HG03095 (cell line): ENCODE results near the gene HS2ST1.
"Not testable (repeated sequence)": the region's sequence is repeated elsewhere in the genome, so short reads cannot be mapped to it uniquely, and the experiment has no call there.

ENCODE experiments used
- ATAC-seq: cut with Tn5 transposase; IDR thresholded peaks from one replicate; pipeline ENCODE4 v1.9.1; 2021; ENCODE audit warnings: moderate library complexity; ENCODE audit not compliant: unreplicated experiment

Gene HS2ST1

DNA sequence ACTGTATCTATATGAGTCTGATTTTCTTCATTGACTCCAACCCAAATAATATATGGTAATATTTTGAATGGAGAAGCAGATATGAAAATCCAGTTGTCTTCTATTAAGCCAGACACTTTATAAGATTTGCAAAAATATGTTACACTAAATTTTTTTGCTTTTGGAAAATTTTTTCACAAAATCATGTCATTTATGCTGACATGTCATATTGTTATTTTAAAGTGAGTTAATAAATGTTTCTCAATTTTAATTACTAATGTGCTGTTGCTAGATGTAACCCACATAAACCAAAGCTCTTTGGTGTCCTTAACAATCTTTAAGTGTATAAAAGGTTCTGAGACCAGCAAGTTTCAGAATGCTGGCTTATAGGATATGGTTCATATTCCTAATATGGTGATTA is 142.5 kb downstream of the HS2ST1 start:
- no peak for ATAC-seq

DNA sequence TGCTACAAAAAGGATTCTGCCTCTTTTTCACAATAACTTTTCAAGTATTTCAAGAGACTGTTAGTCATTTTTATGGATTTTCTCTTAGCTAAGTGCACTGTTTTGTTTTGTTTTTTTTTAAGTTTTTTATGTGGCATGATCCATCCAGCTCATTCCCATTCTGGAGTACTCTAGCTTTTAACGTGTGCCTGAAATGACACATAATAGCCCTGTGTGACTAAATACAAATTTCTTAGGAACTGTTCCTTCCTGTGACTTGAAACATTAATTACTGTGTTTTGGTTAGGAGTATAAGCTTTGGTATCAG is 143.9 kb downstream of the HS2ST1 start:
- no peak for ATAC-seq

DNA sequence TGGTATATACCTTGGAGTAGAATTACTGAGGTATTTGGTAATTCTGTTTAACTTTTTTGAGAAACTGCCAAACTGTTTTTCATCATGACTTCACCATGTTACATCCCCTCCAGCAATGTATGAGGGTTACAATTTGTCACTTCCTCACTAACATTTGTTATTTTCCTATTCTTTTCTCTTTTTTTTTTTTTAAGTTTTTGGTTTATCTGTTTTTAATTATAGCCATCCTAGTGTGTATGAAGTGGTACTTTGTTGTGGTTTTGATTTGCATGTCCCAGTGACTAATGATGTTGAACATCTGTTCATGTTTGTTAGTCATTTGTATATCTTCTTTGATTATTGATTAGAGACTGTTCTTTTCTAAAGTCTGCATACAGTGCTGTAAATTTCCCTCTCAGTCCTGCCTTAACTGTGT is 147.3 kb downstream of the HS2ST1 start:
- peak; percentile 34 for ATAC-seq

DNA sequence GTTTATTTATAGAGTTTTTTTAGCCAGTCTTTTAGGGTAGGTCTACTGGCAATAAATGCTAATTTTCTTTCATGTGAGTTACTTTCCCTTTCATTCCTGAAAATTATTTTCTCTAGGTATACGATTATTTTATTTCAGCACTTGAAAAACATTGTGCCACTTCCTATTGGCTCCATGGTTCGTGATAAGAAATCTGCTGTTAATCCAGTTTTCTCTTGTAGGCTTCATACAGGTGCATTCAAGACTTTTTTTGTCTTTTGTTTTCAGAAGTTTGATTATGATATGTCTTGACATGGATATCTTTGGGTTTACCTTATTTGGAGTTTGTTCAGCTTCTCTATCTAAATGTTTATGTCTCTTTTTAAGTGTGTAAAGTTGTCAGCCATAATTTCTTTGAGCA is 148.3 kb downstream of the HS2ST1 start:
- no peak for ATAC-seq

DNA sequence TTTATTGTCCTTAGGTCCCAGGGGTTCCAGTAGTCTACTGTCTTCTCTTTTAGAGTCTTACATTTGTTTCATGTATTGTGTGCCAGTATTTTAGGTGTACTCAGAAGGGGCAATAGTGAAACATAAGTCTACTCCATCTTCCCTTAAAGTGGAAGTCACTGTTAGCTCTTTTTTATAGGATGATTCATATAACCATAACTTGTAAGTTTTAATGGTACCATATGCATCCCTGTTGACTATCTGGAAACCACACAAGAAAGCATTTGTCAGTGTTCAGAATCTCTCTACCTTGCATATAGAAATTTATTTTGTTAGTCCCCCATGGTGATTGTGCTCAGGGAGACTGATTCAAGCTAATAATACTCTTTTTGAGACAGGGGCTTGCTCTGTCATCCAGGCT is 149.9 kb downstream of the HS2ST1 start:
- ATAC-seq: no peak

DNA sequence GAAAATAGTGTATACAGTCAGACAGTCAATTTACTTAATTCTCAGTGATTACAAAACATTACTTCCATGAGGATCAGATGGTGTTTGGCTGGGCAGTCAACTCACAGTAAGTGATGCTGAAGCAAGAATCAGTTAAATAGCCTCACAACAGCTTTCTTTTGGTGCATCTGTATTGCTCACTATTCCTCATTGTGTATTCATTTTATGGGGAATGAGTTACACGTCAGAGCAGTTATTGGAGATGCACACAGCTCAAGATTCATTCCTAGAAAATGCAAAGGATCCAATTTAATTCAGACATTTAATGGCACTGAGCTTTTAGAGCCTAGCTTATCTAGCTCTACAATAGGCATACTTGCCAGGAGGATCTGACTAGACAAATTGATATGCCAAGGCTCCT is 150.6 kb downstream of the HS2ST1 start:
- ATAC-seq: no peak

DNA sequence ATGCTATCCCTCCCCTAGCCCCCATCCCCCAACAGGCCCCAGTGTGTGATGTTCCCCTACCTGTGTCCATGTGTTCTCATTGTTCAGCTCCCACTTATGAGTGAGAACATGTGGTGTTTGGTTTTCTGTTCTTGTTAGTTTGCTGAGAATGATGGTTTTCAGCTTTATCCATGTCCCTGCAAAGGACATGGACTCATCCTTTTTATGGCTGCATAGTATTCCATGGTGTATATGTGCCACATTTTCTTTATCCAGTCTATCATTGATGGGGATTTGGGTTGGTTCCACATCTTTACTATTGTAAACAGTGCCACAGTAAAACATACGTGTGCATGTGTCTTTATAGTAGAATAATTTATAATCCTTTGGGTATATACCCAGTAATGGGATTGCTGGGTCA is 152.3 kb downstream of the HS2ST1 start:
- not testable (repeated sequence) for ATAC-seq

DNA sequence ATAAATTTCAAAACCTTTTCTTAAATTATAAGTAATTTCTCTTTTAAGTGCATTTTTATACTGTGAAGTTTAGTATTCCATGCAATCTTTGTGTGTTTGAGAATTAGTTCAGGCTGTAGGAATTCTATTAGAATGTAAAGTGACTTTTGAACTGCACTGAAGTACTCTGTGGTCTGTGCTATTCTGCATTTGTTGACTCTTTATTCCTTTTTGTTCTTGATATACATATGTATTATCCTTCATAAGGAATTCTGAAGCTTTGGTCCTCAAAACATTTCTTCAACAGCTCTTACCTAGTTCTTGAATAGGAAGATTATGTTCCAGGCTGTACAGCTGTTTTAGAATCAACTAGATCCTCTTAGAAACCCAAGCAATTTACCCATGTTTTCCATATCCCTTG is 158.0 kb downstream of the HS2ST1 start:
- no peak for ATAC-seq

DNA sequence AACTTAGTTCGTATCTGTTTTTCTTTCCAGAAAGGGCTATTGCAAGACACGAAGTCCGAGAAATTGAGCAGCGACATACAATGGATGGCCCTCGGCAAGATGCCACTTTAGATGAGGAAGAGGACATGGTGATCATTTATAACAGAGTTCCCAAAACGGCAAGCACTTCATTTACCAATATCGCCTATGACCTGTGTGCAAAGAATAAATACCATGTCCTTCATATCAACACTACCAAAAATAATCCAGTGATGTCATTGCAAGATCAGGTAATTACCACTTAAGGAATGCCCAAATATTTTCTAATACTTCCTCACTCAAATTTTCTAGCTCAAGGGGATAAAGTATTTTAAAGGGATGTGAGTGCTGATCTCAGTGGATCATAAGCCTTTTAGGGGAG is 158.5 kb downstream of the HS2ST1 start:
- no peak for ATAC-seq

DNA sequence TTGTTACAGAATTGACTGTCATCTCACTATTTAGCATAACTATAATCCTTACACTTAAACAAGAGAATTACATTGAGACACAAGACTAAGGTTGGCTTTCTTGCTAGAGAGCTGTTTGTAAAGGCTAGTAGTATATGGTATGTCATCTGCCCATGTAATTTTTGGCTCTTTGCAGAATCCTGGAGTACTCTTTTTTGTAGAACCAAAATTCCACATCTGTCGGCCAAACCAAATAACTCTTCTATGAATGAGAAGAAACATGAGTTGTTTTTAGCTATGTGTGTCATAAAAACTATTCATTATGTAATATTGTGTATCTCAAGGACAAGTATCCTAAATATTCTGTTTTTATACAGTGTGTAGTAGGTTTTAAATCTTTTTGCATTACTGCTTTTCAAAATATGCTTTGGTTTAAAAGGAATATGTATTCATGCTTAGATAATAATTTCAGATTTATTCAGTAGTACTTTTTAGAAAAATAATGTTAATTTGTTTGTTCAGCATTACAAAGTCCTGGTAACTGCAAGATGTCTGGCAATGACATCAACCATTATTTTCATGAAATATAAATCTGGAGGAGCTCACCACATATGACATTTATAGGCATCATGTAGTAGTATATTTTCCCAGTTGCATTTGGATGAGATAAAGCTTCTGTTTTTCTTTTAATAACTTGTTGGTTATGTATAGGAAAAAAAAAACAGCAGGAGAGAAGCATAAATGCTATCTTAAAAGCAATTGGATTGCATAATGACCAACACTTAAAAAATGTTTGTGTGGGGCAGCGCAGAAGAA is 159.8 kb downstream of the HS2ST1 start:
- no peak for ATAC-seq

DNA sequence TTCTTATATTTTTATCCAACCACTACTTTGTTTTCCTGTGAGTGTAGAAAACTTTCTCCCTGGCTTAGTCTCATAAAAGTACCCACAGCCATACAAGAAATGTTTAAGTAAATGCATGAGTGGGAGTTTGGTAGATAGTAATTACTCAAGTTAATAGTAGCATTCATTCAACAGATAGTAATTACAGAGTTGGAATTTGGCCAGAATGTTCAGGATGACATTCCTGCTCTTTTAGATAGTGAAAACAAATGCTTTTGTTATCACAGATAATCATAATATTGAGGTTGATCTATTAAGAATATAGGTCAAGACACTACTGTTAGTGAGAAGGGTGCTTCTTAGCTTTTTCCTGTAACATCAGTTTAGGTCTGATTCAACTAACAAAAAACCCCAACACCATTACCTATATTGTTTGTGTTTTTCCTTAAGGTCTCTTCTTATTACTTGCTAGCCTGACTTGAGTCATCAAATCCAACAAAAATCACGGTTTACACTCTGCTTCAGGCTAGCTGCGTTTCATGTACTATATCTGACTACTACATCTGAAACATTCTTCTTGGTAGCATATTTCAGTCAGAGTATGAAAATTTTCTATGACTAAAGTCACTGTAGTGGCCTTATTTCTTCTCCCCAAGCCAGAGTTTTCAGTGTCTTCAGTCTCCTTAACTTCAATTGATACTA is 163.7 kb downstream of the HS2ST1 start:
- no peak for ATAC-seq

DNA sequence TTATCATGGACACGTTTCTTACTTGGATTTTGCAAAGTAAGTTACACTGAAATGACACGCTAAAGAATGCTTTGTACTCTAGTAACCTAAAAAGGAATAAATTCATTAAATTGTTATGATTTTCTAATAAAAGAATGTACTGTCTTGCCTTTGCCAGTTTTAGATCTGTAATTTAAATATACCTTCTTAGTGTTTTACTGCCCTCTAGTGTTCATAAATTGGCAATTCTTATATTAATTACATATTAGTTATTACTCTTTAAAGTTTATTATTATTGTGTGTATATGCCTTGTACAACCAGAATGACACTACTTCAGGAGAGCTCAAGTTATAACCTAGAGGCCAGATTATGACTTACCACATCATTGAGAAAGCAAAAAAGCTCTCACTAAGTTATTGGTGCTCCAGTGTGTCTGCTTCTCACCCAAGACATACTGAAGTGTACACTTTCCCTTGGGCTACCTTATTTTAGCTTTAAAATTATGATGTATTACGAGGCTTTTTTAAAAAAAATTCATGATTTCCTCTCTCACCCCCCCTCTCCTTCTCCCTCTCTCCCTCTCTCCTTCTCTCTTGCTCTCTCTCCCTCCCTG is 169.9 kb downstream of the HS2ST1 start:
- no peak for ATAC-seq

DNA sequence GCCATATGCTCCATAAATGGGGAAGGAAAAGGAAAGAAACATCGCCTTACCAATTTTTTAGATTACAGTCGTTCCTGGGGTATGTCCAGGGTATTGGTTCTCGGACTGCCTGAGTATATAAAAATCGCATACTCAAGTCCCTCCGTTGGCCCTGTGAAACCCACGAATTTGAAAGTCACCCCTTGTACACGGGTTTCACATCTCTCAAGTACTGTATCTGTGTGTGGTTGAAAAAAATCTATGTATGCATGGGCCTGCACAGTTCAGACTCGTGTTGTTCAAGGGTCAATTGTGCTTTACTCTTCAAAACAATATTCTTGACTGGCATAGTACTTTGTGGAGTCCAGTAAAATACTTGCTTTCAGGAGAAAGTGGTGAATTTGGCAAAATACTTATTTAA is 171.7 kb downstream of the HS2ST1 start:
- ATAC-seq: no peak

DNA sequence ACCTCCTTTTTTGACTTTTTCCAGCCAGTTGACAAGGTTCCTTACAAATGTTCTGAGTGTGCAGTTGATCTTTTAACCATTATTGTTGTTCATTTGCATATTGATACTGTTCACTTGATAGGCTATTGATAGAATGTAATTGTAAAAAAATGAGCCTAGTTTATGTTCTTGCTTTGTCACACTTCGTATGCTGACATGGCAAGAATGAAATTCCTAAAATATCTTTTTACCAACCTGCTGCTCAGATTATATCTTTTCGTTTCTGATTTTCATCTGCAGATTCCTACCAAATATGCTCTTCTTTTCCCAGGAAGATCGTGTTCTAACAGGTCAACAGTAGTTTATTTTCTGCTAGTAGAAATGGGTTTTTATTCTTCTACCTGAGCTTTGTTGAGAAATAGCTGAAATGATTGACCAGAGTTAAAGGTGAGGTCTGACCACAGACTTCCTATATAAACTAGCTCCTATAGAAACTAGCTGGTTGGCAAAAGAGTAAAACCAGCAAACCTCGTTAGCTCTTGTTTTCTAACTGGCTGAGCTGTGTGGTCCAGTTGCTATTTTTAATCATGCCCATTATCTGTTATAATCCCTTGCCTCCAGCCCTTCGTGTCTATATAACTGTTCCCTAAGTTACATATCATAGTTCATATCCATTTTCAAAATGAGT is 174.8 kb downstream of the HS2ST1 start:
- no peak for ATAC-seq

DNA sequence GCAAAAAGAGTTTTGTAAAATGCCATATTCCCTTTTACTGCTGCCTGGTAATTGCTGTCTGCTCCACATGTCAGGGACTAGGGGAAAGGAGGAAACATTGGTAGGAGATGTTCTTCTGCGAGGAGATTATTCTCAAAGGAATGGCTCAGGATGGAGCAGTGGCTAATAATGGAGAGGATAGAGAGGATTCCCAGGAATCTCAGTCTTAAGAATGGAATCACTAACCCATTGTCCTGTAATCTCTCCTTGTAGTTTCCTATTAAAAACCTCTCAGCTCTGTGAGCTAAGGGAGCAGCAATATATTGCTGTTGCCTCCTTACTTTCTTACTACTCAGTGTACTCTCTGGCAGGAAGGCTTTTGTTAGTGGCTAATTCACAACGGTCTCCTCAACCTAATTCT is 175.4 kb downstream of the HS2ST1 start:
- ATAC-seq: no peak

DNA sequence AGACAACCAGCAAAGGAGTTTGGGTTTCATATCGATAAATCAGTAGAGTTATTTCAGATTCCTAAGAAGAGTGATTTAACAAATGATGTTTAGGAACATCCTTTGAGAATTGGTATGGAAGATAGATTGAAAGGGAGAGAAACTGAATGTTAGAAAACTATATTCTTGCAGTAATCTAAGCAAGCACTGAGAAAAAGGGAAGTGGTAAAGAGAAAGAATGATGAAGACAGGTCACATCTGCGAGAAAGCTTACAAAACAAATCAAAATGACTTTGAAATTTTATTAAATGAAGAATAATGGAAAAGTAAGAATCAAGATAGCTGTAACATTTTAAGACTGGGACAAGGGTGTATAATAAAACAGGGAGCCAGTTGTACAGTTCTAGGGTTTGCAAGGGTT is 177.0 kb downstream of the HS2ST1 start:
- ATAC-seq: no peak

DNA sequence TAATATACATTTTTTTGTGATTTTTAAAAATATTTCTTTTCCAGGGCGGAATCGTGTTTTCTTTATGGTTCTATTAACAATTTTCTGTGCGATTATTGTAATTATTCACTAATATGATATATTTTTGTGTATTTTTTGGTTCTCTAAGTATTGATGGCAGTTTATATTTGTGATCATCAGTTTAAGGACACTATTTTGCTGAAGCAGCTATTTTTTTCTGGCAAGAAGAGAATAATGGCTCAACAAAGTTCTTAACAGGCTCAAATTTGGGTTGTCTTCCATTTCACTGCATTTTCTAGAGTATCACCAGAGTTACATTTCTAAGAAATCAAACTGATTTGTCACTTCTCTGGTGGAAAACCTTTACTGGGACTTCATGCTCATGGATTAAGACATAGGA is 178.4 kb downstream of the HS2ST1 start:
- ATAC-seq: no peak

DNA sequence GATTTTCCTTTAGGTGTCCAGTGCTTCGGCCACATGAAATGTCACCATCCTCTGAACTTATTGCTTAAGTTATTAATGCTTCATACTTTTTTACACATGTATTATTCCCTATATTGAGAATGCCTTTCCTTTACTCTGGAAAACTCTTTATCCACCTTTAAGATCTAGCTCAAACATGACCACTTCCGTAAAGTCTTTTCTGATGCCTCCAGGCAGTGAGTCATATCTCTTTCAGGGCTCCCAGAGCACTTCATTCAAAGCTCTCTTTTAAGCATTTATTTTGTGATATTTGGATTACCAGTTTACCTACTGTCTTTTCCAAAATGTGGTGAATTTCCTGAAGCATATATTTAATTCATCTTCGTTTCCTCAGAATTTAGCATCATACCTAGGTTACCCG is 178.9 kb downstream of the HS2ST1 start:
- ATAC-seq: no peak

DNA sequence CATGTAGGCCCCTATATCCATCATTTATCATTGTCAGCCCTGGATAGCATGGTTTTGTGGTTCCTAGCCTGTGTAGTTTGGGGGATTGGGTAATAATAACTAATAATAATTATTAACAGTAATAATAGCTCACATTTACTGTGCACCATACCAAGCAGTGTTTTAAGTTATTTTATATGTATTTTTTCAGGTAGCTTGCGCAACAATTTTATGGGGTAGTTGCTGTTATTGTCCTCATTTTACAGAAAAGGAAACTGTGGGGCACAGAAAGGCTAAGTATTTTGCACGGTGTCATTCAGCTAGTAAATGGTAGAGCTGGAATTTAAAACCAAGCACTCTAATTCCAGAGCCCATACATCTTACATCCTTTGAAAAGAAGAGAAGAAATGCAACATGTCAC is 179.8 kb downstream of the HS2ST1 start:
- no peak for ATAC-seq

DNA sequence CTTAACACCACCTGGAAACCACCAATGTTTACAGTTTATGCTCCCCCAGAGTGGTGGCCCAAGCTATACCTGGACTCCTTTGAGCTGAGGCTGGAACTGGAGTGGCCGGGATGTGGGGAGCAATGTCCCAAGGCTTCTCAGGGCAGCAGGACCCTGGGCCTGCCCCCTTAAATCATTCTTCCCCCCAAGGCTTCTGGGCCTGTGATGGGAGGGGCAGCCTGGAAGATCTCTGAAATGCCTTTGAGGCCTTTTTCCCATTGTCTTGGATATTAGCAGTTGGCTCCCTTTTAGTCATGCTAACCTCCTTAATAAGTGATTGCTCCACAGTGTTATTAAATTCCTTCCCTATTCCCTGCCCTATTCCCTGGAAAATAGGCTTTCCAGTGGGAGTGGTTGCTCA is 185.8 kb downstream of the HS2ST1 start:
- ATAC-seq: no peak

DNA sequence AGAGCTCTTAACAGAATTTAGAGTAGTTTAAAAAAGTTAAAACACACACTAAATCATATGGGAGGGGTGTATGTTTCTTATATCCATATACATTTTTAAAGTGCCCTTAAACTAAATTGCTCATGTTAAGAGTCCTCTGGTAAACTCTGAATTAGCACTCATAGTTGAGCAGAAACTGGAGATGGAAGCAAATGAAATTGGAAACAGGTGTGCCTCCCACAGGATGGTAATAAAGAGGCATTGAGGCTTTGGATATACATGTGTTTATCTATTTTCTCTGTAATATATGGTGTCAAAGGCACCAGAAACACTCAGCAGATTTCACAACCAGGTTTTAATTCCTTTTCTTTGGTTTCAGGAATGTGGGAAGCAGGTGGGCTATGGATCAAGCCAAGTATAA is 188.6 kb downstream of the HS2ST1 start:
- no peak for ATAC-seq

DNA sequence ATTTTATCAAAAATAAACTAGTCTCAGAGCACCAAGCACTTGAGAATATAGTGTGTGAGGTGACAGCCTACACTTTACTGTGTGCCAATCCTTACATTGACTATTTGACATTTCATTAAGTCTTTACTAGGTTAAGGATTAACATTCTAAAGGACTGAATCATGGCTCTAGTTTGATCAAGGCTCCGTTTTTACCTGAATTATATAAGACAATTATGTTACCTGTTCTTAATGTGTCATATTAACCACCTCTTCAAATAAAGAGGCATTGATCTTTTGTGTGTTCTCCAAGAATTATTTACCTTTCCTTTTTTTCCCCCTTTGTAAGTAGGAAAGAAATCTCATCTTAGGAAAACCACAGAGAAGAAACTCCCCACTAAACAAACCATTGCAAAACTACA is 189.7 kb downstream of the HS2ST1 start:
- ATAC-seq: no peak
